SK-N-MC (cell line): ENCODE data around the gene NPAS2.

Source experiments
- DNase-seq: peaks from one replicate; pipeline ENCODE4 v3.0.0-alpha.2; 2011; ENCODE audit warnings: low read depth, low spot score
- H3K27ac ChIP-seq: fragments of 200-600 bp; sonication (generic); 2 replicates; pipeline ENCODE4 v1.5.1; 2016; ENCODE audit warnings: mixed run types
- H3K36me3 ChIP-seq: fragments of 200-600 bp; sonication (generic); 2 replicates; pipeline ENCODE4 v1.6.1; 2017; ENCODE audit warnings: antibody characterized with exemption, low read length, mixed read lengths; ENCODE audit not compliant: insufficient read depth
- H3K4me3 ChIP-seq: fragments of 200-600 bp; sonication (generic); 2 replicates; pipeline ENCODE4 v1.5.1; 2016
- H3K9ac ChIP-seq: fragments of 200-600 bp; sonication (generic); 2 replicates; pipeline ENCODE4 v1.8.0; 2017; ENCODE audit warnings: mixed run types, mixed read lengths; ENCODE audit not compliant: insufficient read length
- H3K9me3 ChIP-seq: fragments of 200-600 bp; sonication (generic); 2 replicates; pipeline ENCODE4 v1.6.1; 2017; ENCODE audit warnings: low read depth, mild to moderate bottlenecking, antibody characterized with exemption, low read length, moderate library complexity, mixed read lengths
- EZH2 ChIP-seq: fragments of 200-600 bp; sonication (generic); IDR thresholded peaks from one replicate; pipeline ENCODE4 v1.6.1; 2017; ENCODE audit warnings: antibody characterized with exemption
- FOXP2 ChIP-seq: optimal IDR thresholded peaks from 2 replicates; pipeline ENCODE3; 2011; ENCODE audit warnings: mild to moderate bottlenecking, moderate library complexity; ENCODE audit not compliant: insufficient read depth; ENCODE audit errors: extremely low read length, control extremely low read depth
- POLR2AphosphoS5 ChIP-seq: IDR thresholded peaks from 2 replicates; pipeline ENCODE4 v1.6.1; 2012; ENCODE audit warnings: mild to moderate bottlenecking, low read depth, low read length, borderline replicate concordance

NPAS2 gene

GRCh38 chr2:100886085-100886484, 66.1 kb downstream of the NPAS2 start:
- H3K27ac ChIP-seq = no peak overlapping the region
- H3K9ac ChIP-seq = no peak overlapping the region
- H3K4me3 ChIP-seq = no peak overlapping the region
- DNase-seq = no peak
- TF ChIP-seq FOXP2 = no peak
- no peak for TF ChIP-seq POLR2AphosphoS5
- no peak for TF ChIP-seq EZH2
- H3K9me3 ChIP-seq = no peaks in the 10 kb centered on the region
- H3K36me3 ChIP-seq = no peaks in the 10 kb centered on the region

GRCh38 chr2:100887039-100887578, 67.2 kb downstream of the NPAS2 start:
- no peak for DNase-seq
- Histone ChIP-seq H3K9me3 (no peaks in the 10 kb centered on the region), H3K9ac (no peak overlapping the region), H3K36me3 (no peaks in the 10 kb centered on the region), H3K4me3 (no peak overlapping the region), H3K27ac (no peak overlapping the region)
- TF ChIP-seq FOXP2 (no peak), POLR2AphosphoS5 (no peak), EZH2 (no peak)

- Histone ChIP-seq H3K4me3 (no peak overlapping the region), H3K9me3 (no peaks in the 10 kb centered on the region), H3K9ac (no peak overlapping the region), H3K36me3 (no peaks in the 10 kb centered on the region), H3K27ac (no peak overlapping the region)
- TF ChIP-seq FOXP2 (no peak), POLR2AphosphoS5 (no peak), EZH2 (no peak)
- no peak for DNase-seq
Observed at GRCh38 chr2:100887713-100888495, 68.0 kb downstream of the NPAS2 start.

- Histone ChIP-seq H3K27ac (no peak overlapping the region), H3K36me3 (no peaks in the 10 kb centered on the region), H3K4me3 (no peak overlapping the region), H3K9ac (no peak overlapping the region), H3K9me3 (no peaks in the 10 kb centered on the region)
- TF ChIP-seq FOXP2 (no peak), EZH2 (no peak), POLR2AphosphoS5 (no peak)
- DNase-seq = no peak
Observed at GRCh38 chr2:100888601-100889000, 68.7 kb downstream of the NPAS2 start.

GRCh38 chr2:100889286-100889685, 69.3 kb downstream of the NPAS2 start:
- no peak overlapping the region for H3K9ac ChIP-seq
- no peaks in the 10 kb centered on the region for H3K36me3 ChIP-seq
- no peak for DNase-seq
- TF ChIP-seq FOXP2 (no peak), EZH2 (no peak), POLR2AphosphoS5 (no peak)
- H3K4me3 ChIP-seq = no peak overlapping the region
- H3K27ac ChIP-seq = no peak overlapping the region
- no peaks in the 10 kb centered on the region for H3K9me3 ChIP-seq

- H3K9me3 ChIP-seq = no peaks in the 10 kb centered on the region
- H3K27ac ChIP-seq = no peak overlapping the region
- TF ChIP-seq POLR2AphosphoS5 = no peak
- TF ChIP-seq FOXP2 = no peak
- TF ChIP-seq EZH2 = no peak
- no peak overlapping the region for H3K4me3 ChIP-seq
- H3K36me3 ChIP-seq = no peaks in the 10 kb centered on the region
- H3K9ac ChIP-seq = no peak overlapping the region
- no peak for DNase-seq
Observed at GRCh38 chr2:100891906-100892642, 72.1 kb downstream of the NPAS2 start.

- H3K9me3 ChIP-seq = no peaks in the 10 kb centered on the region
- no peaks in the 10 kb centered on the region for H3K36me3 ChIP-seq
- no peak for DNase-seq
- no peak overlapping the region for H3K4me3 ChIP-seq
- H3K9ac ChIP-seq = no peak overlapping the region
- H3K27ac ChIP-seq = no peak overlapping the region
- TF ChIP-seq EZH2 (no peak), POLR2AphosphoS5 (no peak), FOXP2 (no peak)
Observed at GRCh38 chr2:100893392-100894104, 73.6 kb downstream of the NPAS2 start.
